ENCODE results near the gene VDR. TPM values are rescaled to one million over a fixed set of nuclear protein-coding genes. Genes with fewer than 3 reads are reported as not detected.

VDR gene
- total RNA-seq, 2 donors from 2014 or later = 0.59 to 2.2 TPM

DNA sequence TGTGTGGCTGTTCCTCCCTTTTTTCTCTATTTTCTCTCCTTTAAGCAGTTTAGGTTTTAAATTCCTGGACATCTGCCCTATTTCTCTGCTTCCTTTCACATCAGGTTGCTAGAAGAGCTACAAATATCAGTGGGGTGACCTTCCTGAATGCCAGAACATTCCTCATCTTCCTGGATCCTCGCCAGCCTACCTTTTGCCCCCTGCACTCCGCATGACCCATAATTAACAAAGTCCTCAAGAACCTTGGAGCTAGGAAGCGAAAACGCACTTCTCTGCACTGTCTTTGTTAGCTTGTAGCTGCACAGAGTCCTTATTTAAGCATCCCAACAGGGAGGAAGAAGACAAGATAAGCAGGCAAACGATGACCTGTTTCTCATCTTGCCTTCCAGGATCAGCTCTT lies 30.5 kb downstream of the VDR start:
- H3K4me1 ChIP-seq = peaks cover 0 to 15% of the 10 kb centered on the region in 2 donors
- H3K4me3 ChIP-seq = no peak overlapping the region
- no peak for DNase-seq (ENCODE audit: low spot score)
- no peaks in the 10 kb centered on the region for H3K36me3 ChIP-seq
- TF ChIP-seq, protein P1, sequence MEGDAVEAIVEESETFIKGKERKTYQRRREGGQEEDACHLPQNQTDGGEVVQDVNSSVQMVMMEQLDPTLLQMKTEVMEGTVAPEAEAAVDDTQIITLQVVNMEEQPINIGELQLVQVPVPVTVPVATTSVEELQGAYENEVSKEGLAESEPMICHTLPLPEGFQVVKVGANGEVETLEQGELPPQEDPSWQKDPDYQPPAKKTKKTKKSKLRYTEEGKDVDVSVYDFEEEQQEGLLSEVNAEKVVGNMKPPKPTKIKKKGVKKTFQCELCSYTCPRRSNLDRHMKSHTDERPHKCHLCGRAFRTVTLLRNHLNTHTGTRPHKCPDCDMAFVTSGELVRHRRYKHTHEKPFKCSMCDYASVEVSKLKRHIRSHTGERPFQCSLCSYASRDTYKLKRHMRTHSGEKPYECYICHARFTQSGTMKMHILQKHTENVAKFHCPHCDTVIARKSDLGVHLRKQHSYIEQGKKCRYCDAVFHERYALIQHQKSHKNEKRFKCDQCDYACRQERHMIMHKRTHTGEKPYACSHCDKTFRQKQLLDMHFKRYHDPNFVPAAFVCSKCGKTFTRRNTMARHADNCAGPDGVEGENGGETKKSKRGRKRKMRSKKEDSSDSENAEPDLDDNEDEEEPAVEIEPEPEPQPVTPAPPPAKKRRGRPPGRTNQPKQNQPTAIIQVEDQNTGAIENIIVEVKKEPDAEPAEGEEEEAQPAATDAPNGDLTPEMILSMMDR (IDR thresholded peaks at IDR 0.05) = no peak
- no peaks in the 10 kb centered on the region for H3K9me3 ChIP-seq
- H3K27me3 ChIP-seq = no peaks in the 10 kb centered on the region
- no peak overlapping the region for H3K27ac ChIP-seq

DNA sequence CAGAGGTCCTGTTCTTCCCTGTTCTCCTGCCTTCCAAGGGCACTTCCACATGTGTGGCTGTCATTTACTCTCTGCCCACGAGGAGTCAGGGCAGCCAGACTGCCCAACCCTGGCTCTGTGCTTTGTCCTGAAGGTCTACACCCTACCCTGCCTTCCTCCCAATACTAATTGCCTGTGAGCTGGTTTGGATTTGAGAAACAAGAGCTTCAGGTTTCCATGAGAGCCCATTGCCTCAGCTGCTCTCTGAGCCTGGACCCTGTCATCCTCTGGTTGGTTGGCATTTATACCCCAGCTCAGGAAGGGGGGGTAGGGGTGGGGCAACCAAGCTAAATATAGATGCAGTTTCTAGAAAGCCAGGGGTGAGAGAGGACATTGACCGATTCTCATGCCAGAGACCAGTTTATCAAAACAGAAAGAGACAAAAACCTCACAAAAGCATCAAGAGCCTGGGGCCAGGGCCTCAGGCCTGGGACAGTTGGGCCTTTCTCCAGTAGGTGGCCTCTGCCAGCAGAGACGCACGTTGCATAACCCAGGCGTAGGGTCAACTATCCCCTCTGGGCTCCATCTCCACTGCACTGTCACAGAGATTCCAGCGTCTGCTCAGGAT lies 34.5 kb downstream of the VDR start:
- Histone ChIP-seq H3K27ac (peak overlapping the region; percentile 21 to 33), H3K36me3 (no peaks in the 10 kb centered on the region), H3K4me3 (no peak overlapping the region), H3K27me3 (no peaks in the 10 kb centered on the region), H3K4me1 (peaks cover 0 to 20% of the 10 kb centered on the region in 2 donors), H3K9me3 (no peaks in the 10 kb centered on the region)
- peak; percentile 76 for DNase-seq (ENCODE audit: low spot score)
- TF ChIP-seq, protein P1 (IDR thresholded peaks at IDR 0.05) = peak in 1 of 2 donors; percentile 49

DNA sequence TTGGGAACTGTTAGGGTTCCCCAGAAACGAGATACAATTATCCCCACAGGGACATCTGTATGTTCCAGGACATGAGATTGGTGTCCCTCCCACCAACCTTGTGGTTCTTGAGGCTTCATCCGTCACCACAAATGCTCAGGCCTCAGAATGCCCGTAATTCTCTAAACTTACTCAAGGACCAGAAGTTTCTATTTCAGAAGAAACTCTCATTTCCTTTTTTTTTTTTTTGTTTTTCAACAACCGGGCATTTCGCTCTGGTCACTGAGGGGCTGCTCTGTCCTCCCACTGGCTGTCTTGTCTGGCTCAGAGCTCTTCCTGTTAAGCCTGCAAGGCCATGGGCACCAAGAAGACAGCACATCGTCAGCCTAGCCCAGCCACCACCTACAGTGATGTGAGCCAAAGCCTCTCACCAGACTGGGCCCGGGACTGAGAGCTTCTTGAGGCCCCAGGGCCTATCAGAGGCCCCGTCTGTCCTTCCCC lies 36.2 kb downstream of the VDR start:
- Histone ChIP-seq H3K27ac (no peak overlapping the region), H3K9me3 (no peaks in the 10 kb centered on the region)
- TF ChIP-seq, protein P1 (IDR thresholded peaks at IDR 0.05) = no peak

DNA sequence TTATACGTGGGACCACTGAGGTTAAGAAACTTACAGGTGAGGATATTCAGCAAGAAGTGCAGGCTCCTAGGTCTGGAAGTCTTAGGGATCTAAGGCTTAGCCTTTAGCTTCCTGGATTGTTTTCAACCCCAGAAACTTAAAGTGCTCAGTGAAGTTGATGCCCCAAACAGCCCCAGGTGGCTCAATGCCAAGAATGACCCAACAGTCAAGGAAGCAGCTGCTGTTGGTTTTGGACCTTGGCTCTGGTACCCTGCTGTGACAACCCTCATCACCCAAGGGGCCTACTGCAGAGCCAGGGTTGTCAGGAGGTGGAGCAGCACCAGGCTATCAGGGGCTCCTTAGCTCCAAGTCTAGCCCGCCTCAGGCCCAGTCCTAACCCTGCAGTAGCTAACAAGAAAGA lies 36.8 kb downstream of the VDR start:
- no peak overlapping the region for H3K27ac ChIP-seq
- H3K36me3 ChIP-seq = no peaks in the 10 kb centered on the region
- no peak overlapping the region for H3K4me3 ChIP-seq
- DNase-seq (ENCODE audit: low spot score) = no peak
- TF ChIP-seq, protein P1 (IDR thresholded peaks at IDR 0.05) = no peak
- H3K9me3 ChIP-seq = no peaks in the 10 kb centered on the region
- peaks cover 0 to 20% of the 10 kb centered on the region in 2 donors for H3K4me1 ChIP-seq
- H3K27me3 ChIP-seq = no peaks in the 10 kb centered on the region

More for the DNA sequence above, 36.2 kb downstream of the VDR start:
- no peaks in the 10 kb centered on the region for H3K36me3 ChIP-seq
- DNase-seq (ENCODE audit: low spot score) = no peak
- no peaks in the 10 kb centered on the region for H3K27me3 ChIP-seq
- H3K4me3 ChIP-seq = no peak overlapping the region
- peaks cover 0 to 20% of the 10 kb centered on the region in 2 donors for H3K4me1 ChIP-seq

DNA sequence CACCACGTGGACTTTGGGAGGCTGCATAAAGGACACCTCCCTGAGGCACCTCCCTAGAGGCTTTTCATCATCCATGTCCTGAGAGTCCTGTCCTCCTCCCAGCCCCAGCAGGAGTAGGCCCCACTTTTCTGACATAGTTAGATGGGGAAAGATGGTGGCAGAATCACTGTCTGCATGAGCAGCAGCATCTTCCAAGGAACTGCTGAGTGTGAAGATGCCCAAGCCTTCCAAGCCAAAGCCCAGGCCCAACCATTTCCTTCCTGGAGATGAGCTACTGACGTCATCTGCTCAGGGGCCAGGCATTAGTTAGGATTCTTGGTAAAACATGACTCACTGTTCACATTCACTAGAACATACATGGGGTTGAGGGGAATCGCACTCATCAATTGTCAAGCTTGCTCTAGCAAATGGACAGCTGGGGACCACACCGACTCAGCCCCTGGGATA lies 37.3 kb downstream of the VDR start:
- Histone ChIP-seq H3K36me3 (no peaks in the 10 kb centered on the region), H3K4me3 (no peak overlapping the region), H3K27ac (no peak overlapping the region), H3K4me1 (peaks cover 0 to 20% of the 10 kb centered on the region in 2 donors), H3K27me3 (no peaks in the 10 kb centered on the region), H3K9me3 (no peaks in the 10 kb centered on the region)
- DNase-seq (ENCODE audit: low spot score) = peak; percentile 74
- TF ChIP-seq, protein P1 (IDR thresholded peaks at IDR 0.05) = no peak
